HG02885 (cell line): ENCODE data around the gene RAB9A.
A peak's percentile ranks its signal among the peaks of the same experiment; 100 is the strongest.

ENCODE experiments used
- ATAC-seq: cut with Tn5 transposase; IDR thresholded peaks from one replicate; pipeline ENCODE4 v1.9.1; 2021; ENCODE audit warnings: mild to moderate bottlenecking; ENCODE audit not compliant: unreplicated experiment, poor library complexity

Gene RAB9A

DNA sequence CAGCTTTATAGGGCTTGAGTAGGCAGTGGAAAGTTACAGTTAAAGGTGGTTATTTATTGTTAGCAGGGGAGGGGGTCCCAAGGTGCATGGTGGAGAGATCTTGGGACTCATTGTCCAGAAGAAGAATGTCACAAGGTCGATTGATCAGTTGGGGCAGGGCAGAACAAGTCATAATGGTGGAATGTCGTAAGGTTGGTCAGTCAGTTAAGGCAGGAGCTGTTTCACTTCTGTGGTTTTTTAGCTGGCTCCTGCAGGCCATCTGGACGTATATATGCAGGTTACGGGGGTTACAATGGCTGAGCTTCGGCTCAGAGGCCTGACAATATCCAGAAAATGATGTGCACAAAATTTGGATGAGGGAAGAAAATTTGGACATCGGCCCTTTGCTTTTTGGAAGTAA, 52.8 kb downstream of the RAB9A start:
- no peak for ATAC-seq

DNA sequence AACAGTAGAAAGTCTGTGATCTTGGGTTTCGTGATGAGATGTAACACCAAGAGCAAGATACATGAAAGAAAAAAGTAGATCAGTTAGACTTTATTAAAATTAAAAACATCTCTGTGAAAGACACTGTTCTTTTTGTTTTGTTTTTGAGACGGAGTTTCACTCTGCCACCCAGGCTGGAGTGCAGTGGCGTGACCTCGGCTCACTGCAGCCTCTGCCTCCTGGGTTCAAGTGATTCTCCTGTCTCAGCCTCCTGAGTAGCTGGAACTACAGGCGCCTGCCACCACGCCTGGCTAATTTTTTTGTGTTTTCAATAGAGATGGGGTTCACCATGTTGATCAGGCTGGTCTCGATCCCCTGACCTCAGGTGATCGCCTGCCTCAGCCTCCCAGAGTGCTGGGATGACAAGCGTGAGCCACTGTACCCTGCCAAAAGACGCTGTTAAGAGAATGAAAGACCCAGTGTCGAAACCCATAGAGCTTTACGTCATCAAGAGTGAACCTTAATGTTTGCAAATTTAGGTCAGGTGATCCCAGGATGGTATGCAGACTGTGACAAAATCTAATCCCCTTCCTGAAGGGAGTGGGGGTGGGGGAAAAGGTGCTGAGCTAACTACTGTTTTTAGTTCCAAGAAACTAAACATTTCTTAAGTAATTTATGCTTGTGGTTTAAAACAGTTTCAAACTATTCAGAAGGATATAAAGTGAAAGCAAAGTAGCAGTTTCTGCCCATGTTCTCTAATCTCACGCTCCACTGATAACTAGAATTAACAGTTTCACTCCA, 53.7 kb downstream of the RAB9A start:
- peak; percentile 93 for ATAC-seq

DNA sequence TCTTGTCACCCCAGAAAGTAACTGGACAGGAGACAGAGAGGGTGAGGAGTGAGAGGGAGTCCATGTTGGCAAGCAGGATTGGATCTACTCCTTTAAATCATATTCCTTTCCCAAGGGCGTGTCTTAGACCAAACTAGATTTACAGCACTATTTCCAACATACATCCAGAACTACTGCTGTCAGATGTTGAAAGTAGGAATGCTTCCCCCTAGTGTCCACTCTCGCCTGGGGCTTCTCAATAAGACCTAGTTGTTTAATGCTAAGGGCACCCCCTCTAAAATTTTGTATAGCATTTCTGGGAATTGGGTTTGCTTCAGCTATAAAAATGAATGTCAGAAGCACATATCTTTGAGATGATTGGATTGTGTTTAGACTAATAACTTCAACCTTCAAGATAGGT, 58.9 kb downstream of the RAB9A start:
- no peak for ATAC-seq

DNA sequence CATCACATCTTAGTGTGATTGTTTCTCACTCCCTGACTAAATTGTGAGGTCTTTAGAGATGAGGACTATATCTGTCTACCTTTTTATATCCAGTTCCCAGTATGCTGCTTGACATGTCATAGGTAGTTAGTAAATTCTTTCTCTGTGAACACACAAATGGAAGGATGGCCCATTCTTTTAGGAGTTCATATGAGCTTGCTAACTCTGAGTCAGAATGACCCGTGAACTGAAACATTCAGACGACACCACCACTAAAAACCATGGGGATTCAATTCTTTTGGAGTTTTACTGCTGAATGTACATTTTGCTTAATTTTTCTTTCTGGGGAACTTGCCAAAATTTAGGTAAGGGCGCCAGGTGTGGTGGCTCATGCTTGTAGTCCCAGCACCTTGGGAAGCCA, 59.6 kb downstream of the RAB9A start:
- no peak for ATAC-seq

DNA sequence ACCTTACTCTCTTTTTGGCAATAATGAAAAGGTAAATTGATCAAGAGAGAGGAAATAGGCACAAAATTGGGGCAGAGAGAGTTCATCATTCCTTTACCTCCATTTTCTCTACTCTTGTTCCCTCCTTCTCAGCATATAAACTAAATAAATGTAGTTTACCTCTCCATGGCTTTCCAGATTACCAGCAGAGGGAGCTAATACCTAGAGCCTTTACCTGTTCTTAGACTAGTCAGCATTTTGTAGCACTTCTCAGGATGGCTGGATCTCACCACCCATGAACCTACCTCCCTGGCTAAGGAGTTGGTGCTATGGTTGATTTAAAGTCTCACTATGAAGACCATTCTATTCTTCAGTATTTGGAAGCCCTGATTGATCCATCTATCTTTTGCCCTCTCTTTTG, 61.3 kb downstream of the RAB9A start:
- ATAC-seq = no peak

DNA sequence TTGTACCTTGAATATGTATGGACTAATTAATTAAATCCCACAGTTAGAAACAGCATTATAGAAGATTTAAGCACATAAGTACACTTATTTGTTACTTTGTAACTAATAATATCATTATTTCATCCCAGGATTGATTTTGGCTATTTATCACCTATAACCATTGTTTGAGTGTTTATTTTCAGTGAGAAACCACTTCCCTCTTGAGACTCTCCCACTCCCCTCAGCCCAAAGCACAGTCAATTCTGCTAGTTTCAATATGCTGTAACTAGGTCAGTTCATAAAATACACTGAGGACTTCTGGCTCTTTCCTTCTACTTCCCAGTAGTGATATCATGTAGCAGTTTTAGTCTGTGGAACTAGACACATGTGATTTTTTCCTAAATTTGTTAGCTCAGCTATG, 61.9 kb downstream of the RAB9A start:
- ATAC-seq = peak; percentile 68

DNA sequence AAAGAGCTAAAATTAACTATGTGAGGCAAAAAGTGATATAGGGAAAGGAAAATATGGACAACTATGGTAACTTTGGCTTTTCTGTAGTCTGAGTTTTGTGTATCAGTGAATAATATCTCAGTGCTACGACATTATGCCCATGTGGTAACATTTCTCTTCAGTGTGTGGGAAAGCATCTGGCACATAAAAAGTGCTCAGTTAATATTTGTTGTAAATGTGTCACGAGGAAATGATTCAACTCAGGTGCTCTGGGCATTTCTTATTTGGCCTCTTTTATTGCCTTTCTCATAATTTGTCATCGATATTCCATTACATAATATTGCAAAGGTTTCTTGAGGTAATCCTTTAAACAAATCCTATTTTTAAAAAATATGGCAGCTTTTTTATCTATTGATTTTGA, 63.2 kb downstream of the RAB9A start:
- no peak for ATAC-seq

DNA sequence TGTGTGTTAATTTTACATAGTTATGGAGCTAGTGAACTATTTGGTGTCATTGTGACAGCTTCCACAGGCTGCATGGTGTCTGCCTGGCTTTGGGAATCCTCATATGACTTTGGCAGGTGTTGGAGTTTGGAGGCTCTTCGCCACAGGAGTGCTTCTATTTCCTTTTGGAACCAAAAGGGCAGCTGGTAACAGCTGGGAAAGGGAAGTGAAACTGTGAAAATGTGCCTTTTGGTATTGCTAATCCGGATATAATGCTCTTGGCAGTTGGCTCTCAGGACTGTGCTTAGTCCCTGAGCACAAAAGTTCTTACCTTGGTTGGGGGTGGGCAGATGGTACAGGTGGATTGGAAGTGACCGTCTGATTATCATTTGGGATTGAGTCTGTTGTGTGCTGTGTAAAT, 63.7 kb downstream of the RAB9A start:
- peak; percentile 57 for ATAC-seq

DNA sequence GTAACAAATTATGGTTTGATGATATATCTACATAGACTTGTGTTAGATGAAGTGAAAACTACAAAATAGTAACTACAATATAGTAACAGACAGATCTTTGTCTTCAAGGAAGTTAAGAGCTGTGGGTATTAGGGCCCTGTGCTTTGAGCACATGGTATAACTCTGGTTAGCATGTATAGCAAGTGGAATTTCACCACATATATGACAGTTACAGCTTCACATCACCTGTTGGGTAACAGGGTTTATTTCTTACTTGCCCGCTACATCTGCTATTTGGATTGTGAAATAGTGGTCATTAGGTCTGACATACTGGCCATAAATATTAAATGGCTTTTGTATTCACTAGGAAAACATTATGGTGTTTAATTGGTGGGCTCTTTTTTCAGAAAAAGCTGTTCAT, 65.8 kb downstream of the RAB9A start:
- no peak for ATAC-seq

DNA sequence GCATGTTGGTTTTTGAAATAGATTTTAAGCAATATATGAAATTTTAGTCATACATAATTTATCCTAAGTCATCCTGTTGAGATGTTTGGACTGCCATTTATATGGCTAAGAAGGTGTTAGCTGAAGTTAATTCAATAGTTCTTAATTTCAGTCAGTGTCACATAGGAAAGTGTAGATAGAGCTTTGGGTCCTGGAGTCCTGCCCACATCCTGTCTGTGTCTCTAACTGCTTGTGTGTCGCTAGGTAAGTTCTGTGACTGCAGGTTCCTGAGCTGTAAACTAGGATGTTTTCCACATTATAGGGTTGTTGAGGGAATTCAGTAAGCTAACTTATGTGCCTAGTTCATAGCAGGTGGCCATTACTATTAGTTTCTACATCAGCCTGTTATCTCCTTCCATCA, 66.3 kb downstream of the RAB9A start:
- no peak for ATAC-seq

DNA sequence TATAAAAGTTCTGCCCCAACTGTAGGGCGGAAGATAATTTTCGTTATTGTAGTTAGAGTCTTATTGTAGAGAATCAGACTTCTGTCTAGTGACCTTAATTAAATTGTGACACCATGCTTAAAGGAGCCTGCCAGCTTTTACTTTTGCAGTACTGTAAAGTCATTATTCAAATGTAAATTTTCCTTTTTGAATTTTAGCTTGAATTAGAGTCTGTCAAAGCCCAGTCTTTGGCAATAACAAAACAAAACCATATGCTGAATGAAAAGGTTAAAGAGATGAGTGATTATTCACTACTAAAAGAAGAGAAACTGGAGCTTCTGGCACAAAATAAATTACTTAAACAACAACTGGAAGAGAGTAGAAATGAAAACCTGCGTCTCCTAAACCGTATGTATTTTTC, 67.5 kb downstream of the RAB9A start:
- ATAC-seq = no peak

DNA sequence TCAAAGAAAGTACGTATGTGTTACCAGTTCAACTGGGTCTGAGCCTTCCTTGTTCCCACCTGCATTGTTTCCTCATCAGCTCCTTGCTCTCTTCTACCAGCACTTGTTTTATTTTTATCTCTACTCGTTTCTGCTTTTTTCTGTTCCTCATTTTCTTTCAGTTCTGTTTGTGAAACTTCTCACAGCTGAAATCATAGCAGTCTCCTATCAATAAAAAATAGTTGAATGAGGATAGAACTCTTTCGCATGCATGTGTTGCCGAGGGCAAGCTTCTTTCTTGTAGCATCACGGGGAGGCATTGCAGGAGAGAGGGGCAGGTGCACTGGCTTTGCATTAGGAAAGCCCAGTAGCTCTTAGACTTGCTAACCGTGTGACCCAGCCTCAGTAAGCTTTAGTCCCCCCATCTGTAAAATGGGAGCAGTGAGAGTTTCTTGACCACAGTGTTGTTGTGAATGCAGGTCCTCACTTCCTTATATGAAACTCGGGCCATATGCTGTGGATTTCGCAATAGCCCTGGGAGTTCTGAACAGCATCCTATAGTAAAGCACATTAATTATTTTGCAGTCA, 70.3 kb downstream of the RAB9A start:
- ATAC-seq = peak; percentile 73
